HG03460 (cell line): ENCODE measurements around the gene RRP15.

ENCODE experiments used
- ATAC-seq: cut with Tn5 transposase; IDR thresholded peaks from one replicate; pipeline ENCODE4 v1.9.1; 2021; ENCODE audit not compliant: unreplicated experiment

Gene RRP15

DNA sequence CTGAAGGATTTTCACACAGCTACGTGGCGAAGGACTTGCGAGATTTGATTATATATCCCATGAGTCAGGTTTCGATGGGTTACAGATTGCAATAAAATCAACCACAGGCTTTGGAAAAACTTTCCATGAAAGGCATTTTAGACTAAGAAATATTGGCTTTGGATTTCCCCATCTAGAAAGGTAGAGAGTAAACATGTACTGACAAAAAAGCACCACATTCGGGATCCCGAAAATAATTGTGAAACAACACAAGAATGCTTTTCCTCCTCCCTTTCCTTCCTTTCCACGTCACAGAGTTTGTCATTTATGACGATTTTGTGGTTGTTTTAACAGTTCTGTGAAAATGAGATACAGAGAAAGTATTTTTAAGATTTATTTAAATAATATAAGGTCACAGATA is 98.6 kb downstream of the RRP15 start:
- ATAC-seq, result no peak

GRCh38 chr1:218384581-218384993 is 99.5 kb downstream of the RRP15 start:
- no peak for ATAC-seq
